GM19035 (cell line): Measurements from ENCODE around the gene RAF1.
"Not testable (repeated sequence)": the region's sequence is repeated elsewhere in the genome, so short reads cannot be mapped to it uniquely, and the experiment has no call there.

Experiments
- ATAC-seq: cut with Tn5 transposase; IDR thresholded peaks from one replicate; pipeline ENCODE4 v1.9.1; 2021; ENCODE audit not compliant: unreplicated experiment

RAF1 gene

DNA sequence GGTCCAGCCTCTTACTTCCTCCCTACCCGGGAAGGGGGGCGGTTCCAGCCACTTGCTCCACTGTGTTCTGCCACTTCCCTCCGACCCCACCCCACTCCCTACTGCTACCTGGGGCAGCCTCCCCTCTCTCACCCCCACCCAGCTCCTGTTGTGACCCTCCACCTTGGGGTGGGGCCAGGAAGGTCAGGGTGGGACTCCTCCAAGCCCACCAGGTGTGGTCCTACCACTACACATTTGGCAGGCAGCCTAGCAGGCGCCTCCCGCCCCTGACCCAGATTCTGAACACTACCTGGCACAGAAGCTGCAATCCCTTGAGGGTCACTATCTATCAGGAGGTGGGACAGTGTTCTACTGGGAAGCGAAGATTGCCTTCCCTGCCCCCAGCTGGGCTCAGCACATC lies 13.7 kb upstream of the RAF1 start:
- no peak for ATAC-seq

DNA sequence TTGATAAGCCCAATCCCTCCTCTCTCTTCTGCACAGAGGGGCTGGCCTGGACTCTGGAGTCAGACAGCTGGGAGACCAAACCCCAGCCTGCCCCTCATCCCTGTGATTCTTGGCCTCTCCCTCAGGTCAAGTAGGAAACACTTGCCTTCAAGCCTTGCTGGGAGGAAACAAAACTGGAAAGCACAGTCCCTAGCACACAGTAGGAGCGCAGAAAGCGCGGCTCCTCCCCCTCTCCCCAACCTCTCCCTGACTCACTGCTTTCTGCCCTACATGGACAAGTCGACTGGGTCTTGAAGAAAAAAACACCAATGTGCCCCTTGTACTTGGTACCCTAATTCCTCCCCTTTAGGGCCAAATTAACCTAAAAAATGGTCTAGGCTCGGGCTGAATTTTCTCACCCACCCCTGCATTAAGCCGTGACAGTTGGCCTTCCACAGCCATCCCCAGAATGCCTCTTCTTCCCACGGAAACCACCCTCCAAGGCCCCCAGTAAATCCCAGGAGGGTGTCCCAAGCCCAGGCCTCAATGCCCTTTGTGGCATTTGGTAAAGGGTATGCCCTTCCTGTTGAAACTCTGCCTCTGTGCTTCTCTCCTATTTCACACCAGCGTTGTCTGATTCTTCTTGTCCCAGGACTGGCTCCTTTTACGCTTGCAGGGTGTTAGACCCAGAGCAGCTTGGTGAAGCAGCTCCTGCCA lies 11.3 kb upstream of the RAF1 start:
- ATAC-seq = no peak

DNA sequence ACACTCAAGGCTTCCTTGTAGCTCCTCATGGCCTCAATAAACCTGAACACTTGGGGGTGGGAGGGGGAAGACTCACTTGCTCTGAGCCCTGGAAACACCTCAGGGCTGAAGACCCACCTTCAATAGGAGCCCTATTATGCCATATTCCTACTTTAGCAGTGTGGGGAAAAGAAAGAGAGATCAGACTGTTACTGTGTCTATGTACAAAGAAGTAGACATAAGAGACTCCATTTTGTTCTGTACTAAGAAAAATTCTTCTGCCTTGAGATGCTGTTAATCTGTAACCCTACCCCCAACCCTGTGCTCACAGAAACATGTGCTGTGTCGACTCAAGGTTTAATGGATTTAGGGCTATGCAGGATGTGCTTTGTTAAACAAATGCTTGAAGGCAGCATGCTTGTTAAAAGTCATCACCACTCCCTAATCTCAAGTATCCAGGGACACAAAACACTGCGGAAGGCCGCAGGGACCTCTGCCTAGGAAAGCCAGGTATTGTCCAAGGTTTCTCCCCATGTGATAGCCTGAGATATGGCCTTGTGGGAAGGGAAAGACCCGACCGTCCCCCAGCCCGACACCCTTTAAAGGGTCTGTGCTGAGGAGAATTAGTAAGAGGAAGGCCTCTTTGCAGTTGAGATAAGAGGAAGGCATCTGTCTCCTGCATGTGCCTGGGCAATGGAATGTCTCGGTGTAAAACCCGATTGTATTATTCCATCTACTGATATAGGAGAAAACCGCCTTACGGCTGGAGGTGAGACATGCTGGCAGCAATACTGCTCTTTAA lies 10.2 kb upstream of the RAF1 start:
- not testable (repeated sequence) for ATAC-seq

DNA sequence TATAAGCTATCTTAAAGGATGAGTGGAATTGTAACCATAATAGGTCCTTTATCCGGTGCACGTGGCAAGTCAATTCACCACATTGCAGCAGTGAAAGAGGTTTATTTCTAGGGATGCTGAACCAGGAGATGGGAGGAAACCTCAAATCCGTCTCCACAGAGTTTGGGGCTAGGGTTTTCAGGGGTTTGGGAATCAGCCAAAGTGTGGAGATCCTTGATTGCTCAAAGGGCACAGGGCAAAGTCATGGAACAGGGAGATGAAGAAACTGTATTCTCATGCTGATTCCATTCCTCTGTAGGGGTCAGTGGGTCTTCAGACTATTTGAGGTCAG lies 7.2 kb upstream of the RAF1 start:
- no peak for ATAC-seq

DNA sequence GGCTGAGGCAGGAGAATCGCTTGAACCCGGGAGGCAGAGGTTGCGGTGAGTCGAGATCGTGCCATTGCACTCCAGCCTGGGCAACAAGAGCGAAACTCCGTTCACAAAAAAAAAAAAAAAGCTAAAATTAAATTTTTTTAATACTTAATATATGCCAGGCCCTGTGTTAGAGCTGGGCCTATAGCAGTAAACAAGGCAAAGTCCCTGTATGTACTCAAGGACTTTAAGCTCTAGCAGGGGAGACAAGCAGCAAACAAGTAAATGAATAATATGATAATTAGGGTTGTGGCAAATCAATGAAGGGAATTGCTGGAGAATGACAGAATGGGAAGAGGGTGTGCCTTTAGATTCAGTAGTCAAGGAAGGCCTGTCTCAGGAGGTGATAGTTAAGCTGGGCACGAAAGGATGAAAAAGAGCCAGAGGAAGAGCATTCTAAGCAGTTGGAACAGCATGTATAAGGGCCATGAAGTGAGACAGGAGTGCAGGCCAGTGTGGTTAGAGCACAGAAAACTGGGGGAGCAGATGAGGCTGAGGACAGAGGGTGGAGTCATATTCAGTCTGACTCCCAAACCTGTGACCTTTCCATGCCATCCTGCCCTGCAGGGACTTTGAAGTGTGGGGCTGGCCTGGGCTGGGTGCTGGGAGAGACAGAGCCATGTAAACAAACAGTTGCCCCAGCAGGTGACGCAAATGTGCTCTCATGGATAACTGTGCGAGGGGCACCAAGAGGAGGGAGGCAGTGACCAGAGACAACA lies 6.6 kb upstream of the RAF1 start:
- no peak for ATAC-seq

DNA sequence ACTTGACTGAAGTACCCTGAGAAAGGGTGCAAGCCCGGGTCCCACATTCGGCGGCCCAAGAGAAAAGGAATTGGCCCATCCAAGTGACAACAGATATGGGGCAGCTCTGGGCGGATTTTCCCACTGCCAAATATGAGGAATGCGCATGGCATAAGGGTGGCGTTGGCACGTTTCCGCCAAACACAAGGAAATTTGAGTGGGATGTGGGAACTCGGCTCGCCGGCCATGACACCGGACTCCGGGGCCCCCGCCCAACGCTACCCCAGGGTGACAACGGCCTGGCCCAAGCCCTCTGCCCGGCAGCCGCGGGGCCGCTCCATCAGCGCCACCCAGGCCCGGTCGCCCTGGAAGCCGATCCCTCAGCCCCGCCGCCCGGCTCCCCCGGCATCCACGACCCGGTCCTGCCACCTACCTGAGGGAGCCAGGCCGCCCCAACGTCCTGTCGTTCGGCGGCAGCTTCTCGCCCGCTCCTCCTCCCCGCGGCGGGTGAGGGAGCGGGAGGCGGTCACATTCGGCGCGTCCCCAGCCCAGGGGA lies 449 bp downstream of the RAF1 start:
- ATAC-seq = peak; percentile 41

DNA sequence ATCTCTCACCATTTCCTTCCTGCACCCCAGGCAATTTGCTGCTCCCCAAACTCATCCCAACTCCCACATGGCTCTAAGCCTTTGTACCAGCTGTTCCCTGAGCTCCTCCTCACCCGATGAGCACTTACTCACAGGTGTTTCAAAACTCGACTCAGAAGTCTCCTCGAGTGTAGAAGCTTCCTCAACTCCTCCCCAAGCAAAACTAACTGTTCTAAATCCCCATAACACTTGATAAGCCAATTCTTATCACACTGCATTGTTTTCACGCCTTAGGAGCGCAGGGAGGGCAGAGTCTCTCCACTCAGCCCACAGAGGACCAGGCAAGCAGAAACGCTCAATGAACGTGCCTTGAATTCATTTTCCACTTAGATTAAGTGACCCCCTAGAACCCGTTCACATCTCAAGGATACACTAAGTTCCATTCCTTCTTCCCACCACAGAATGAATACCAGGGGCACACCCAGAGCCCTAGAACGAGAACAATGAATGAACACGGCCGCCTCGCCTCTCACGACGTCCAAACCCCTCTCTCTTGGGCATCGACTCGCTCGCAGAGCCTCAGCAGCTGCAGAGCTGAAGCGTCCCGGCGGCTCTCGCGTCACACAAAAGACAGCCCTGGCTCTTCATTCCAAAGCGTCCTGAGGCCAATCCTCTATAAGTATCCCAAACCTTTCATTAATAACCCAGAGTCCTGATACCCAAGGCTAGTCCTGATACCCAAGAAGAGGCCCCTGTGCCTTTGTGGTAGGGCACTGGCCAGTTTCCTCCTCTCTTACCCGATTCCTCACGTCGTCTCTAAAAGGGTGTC lies 1.1 kb downstream of the RAF1 start:
- ATAC-seq = peak; percentile 4

DNA sequence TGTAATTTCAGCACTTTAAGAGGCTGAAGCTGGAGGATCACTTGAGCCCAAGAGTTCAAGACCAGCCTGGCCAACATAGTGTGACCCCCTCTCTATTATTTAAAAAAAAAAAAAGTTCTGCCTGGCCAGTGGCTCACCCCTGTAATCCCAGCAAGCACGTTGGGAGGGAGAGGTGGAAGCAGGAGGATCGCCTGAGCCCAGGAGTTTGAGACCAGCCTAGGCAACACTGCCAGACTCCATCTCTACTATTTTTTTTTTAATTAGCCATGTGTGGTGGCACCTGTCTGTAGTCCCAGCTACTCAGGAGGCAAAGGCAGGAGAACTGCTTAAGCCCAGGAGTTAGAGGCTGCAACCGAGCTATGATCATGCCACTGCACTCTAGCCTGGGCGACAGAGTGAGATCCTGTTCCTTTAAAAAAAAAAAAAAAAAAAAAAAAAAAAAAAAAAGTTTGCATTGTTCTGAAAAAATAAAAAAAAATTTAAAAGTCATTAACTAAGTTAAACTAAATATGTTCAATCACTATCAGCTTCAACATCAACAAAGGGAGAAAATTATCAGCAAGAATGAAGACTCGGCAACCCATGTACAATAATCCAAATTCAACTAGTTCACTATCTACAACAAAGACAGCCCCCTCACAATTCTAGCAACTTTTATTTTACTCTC lies 1.9 kb downstream of the RAF1 start:
- no peak for ATAC-seq

DNA sequence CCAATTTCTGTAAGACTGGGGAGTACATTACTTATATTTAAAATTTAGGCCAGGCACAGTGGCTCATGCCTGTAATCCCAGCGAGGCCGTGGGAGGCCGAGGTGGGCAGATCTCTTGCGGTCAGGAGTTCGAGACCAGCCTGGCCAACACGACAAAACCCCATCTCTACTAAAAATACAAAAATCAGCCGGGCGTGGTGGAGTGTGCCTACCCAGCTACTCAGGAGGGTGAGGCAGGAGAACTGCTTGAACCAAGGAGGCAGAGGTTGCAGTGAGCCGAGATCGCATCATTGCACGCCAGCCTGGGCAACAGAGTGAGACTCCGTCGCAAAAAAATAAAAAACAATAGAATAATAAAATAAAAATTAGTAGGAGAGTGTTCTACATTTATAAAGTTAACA lies 2.5 kb downstream of the RAF1 start:
- not testable (repeated sequence) for ATAC-seq

DNA sequence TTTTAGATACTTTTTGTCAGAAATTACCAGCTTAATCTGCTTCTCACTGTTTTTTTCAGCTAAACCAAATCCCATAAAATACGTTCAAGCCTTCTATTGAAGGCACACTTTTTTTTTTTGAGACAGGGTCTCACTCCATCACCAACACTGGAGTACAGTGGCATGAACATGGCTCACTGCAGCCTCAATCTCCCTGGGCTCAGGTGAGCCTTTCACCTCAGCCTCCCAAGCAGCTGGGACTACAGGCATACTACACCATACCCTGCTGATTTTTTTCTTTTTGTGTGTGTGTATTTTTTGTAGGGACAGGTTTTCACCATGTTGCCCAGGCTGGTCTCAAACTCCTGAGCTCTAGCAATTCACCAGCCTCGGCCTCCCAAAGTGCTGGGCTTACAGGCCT lies 3.7 kb downstream of the RAF1 start:
- no peak for ATAC-seq

DNA sequence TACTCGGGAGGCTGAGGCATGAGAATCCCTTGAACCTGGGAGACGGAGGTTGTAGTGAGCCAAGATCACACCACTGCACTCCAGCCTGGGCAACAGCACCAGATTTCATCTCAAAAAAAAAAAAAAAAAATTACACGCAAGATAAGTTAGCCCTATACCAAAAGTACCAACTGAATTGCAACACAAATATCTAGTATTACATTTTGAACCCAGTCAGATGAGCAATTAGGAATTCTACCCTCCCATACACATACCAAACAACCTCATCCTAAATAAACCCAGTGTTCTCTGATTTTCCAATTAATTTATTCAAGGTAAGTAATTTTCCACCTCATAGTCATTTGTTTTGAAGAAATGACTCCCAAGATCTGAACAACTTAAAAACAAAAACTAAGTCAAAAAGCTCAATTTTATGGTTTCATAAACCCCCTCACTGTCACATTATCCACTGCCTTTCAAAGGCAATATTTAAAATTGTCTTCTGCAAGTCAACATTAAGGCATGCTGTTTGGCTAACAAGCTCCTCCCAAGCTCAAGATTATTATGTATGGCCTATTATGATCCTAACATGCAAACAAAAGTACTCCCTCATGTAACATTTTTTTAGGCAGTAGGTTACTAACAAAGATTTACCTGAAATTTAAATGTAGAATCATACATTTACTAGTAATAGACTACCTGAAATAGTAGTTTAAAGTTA lies 4.5 kb downstream of the RAF1 start:
- no peak for ATAC-seq

DNA sequence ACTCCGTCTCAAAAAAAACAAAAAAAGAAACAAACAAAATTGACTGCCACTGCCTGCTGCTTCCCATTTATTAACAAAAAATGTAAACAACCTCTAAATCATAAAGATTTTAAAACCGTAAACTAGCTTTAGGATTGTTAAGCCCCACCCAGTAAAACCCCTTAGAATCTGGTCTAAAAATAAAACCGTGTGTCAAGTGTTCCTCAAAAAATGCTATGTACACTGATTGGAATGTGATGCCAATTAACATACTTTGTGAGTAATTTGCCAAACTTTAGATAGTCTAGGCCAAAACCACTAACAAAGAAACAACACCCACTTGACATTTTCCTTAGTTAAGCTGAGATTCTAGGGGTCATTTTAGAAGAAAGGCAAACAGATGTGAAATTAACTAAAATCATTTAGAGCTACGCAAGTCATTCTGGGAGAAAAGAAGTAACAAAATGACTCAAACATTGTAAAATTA lies 5.3 kb downstream of the RAF1 start:
- ATAC-seq = no peak

DNA sequence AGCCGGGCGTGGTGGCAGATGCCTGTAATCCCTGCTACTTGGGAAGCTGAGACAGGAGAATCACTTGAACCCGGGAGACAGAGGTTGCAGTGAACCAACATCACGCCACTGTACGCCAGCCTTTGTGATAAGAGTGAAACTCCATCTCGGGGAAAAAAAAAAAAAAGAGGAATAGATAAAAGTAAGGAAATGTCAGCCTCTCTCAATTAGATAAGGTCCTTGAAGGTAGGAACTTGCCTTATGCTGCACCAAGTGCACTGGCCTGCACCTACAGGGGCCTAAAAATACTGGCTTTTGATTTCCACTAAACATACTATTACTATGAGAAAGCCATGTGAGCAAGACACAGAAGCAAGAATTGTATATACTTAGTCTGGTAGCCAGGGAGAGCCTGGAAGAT lies 7.1 kb downstream of the RAF1 start:
- no peak for ATAC-seq

DNA sequence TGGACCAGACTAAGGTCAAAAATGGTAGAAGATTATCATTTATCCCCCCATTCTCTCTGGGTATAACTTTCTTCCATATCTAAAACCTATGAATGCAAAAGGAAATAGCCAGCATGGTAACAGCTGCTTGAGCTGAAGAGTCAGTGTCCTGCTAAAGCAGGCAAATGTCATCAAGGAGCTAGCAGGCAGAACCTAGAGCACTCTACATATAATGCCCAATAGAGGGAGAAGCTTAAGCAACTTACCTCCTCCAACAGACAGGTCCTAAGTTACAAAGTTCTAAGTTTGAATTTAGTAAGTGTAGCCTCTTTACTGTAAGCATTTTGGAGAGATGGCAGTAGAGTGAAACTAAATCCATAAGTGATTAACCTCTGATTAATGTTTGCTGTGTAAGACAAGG lies 7.7 kb downstream of the RAF1 start:
- ATAC-seq = no peak

DNA sequence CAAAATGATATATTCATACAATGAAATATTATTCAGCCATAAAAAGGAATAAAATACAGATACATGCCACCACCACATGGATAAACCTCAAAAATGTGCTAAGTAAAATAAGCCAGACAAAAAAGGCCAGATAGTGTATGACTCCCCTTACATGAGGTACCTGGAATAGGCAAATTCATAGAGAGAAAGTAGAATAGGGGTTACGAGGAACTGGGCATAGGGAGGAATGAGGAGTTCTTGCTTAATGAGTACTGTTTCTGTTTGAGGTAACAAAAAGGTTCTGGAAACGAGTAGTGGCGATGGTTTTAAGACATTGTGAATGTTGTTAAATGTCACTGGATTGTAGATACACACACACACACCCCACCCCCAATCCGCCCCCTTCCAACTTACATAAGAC lies 8.2 kb downstream of the RAF1 start:
- no peak for ATAC-seq

DNA sequence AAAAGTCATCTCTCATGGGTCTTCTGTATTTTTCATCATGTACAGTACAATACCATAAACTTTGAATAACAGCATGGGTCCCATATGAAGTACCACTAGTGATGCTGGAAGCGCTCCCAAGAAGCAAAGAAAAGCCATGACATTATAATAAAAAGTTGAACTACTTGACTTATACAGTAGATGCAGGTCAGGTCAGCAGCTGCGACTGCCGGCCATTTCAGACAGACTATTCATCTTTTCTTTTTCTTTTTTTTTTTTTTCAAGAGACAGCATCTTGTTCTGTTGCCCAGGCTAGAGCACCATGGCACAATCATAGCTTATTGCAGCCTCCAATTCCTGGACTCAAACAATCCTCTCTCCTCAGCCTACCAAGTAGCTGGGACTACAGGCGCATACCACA lies 10.2 kb downstream of the RAF1 start:
- ATAC-seq = no peak

DNA sequence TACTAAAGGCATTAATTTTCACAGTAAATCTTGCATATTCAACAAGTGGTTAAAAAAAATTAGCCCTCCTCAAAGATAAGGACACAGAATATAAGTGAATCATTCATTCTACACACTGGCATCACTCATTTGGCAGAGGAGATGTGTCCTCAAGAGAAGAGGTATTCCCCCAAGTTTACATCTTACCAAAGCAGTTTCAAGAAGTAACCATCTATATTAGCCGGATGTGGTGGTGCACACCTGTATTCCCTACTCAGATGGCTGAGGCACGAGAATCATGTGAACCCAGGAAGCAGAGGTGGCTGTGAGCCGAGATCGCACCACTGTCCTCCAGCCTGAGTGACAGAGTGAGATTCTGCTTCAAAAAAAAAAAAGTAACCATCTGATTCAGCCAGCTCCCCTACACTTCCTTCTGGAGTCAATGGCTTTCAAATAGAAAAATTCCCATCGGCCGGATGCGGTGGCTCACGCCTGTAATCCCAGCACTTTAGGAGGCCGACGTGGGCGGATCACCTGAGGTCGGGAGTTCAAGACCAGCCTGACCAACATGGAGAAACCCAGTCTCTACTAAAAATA lies 15.4 kb downstream of the RAF1 start:
- ATAC-seq = peak; percentile 59

DNA sequence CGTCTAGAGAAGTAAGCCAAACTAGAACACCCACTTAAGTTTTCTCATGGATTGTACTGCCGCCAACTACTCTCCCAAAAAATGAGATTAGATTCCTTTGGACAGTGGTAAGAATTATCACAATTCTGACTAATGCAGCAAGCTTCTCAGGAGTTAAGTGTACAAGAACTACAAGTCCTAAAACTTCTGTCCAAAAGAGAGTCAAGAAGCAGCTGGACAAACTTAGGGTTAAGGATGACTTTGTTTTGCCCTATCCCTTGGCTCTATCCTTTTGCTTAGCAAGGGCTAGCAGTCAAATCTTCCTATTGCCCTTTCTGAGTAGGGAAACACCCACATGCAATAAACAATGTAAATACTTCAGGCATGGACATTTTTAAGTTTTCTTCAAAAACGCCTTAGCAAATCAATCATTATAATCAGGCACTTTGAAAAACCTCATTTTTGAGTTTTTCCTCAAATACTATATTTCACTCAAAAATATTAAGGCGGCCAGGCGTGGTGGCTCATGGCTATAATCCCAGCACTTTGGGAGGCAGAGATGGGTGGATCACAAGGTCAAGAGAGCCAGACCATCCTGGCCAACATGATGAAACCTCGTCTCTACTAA lies 19.5 kb downstream of the RAF1 start:
- ATAC-seq = no peak

DNA sequence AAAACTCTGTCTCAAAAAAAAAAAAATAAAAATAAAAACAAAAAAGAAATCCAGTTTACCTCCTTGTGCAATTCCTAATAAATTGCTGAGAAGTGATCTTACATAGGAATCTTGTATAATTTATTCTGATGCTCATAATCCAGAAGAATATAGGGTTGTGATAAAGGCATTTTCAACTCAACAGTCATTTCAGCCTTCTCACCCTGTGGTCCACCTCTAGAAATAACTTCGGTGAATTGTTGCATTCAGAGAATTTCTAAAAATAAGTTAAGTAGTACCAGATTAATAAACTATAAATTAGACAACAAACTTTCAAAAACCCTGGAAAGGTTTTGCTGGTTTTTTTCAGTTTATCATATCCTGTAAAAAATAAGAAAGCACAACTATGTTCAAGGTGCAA lies 20.2 kb downstream of the RAF1 start:
- ATAC-seq = no peak
